Spleen (tissue), 11 donors: ENCODE results near the gene SRPK3. TPM values are rescaled to one million over a fixed set of nuclear protein-coding genes. Genes with fewer than 3 reads are reported as not detected.

Experiments
- DNase-seq: peaks from one replicate; pipeline ENCODE4 v3.0.0-alpha.2; 2020
- H3K27ac ChIP-seq, 8 donors: fragments of 200-600 bp; sonication (generic) in 7 of 8; 1 replicate in 4 of 8; 2 replicates in 4 of 8; pipeline versions ENCODE4 v1.5.0 to v1.8.0; 2016 to 2021; ENCODE audit warnings: inconsistent platforms in 4 of 8, mild to moderate bottlenecking in 4 of 8, moderate library complexity in 1 of 8
- H3K27me3 ChIP-seq, 7 donors: fragments of 200-600 bp; sonication (generic) in 6 of 7; replicated peaks in 1 of 7; 1 replicate in 4 of 7; 2 replicates in 3 of 7; pipeline versions ENCODE4 v1.5.0 to v1.8.0; 2016 to 2021; ENCODE audit warnings: inconsistent platforms in 3 of 7, mild to moderate bottlenecking in 1 of 7
- H3K36me3 ChIP-seq, 6 donors: fragments of 200-600 bp; sonication (generic) in 5 of 6; 1 replicate in 4 of 6; 2 replicates in 2 of 6; pipeline versions ENCODE4 v1.5.0 to v1.8.0; 2016 to 2021; ENCODE audit warnings: inconsistent platforms in 2 of 6
- H3K4me1 ChIP-seq, 6 donors: fragments of 200-600 bp; sonication (generic) in 5 of 6; 1 replicate in 3 of 6; 2 replicates in 3 of 6; pipeline versions ENCODE4 v1.5.0 to v1.8.0; 2016 to 2021; ENCODE audit warnings: inconsistent platforms in 3 of 6
- H3K4me3 ChIP-seq, 8 donors: fragments of 200-600 bp; sonication (generic) in 7 of 8; 1 replicate in 4 of 8; 2 replicates in 4 of 8; pipeline versions ENCODE4 v1.5.0 to v1.8.0; 2016 to 2021; ENCODE audit warnings: inconsistent platforms in 4 of 8, mild to moderate bottlenecking in 4 of 8, moderate library complexity in 2 of 8
- H3K9me3 ChIP-seq, 8 donors: fragments of 200-600 bp; sonication (generic) in 7 of 8; 1 replicate in 4 of 8; 2 replicates in 4 of 8; pipeline versions ENCODE4 v1.5.0 to v1.8.0; 2016 to 2021; ENCODE audit warnings: inconsistent platforms in 4 of 8
- POLR2A ChIP-seq, 3 donors: fragments of 450-650 bp; IDR thresholded peaks; one replicate each; pipeline ENCODE4 v1.5.1; 2017; ENCODE audit warnings: antibody characterized with exemption in 3 of 3, mild to moderate bottlenecking in 1 of 3
- POLR2AphosphoS5 ChIP-seq, 3 donors: sonication (generic); formaldehyde crosslinking; IDR thresholded peaks; one replicate each; pipeline ENCODE4 v1.5.1; 2017; ENCODE audit warnings: antibody characterized with exemption in 3 of 3
- WGBS, 5 donors: extraction: QIAGEN DNeasy Blood & Tissue Kit in 3 of 5; methylation state at CpG; one replicate each; pipeline versions ENCODE4 v1.1.5 to v1.1.7; 2013 to 2018; 5-methylcytosine and 5-hydroxymethylcytosine counted together
- intact Hi-C: fragments of 100-400 bp; cut with DNase I; formaldehyde crosslinking; loops from one replicate; pipeline ENCODE4 v1.15.0; 2023; ENCODE audit warnings: low total_unique reads
- polyA plus RNA-seq, 3 donors: library from polyadenylated mRNA; stranded (reverse); fragments of 200-250 nt; gene quantifications; one replicate each; pipeline ENCODE4 v1.2.1, GENCODE V29; 2013
- total RNA-seq, 7 donors: library from RNA; depleted of rRNA in 3 of 7; stranded (reverse); fragments of >200 nt in 3 of 7; fragmentation: NEBNext Ultra II Directional in 4 of 7; extraction: Animal tissue kit (Norgen Biotek cat#: 25700) in 4 of 7; gene quantifications; one replicate each; pipeline versions ENCODE4 v1.1.0 to v1.2.1, GENCODE V29; 2016 to 2021
- TF ChIP-seq, protein P1 (sequence below), 11 experiments: fragments of 200-600 bp in 7 of 11; fragments of 450-650 bp in 4 of 11; sonication (generic) in 4 of 11; IDR thresholded peaks in 8 of 11; conservative IDR thresholded peaks in 3 of 11; 1 replicate in 7 of 11; 2 replicates in 4 of 11; pipeline versions ENCODE4 v1.4.0 to v1.8.0; 2016 to 2021; ENCODE audit warnings: antibody characterized with exemption in 11 of 11, inconsistent platforms in 4 of 11, mild to moderate bottlenecking in 1 of 11
- donor health status: healthy with polysubstance abuse.
- donor health status: DM: no; HTN: no; CAD: no; lungs with moderate emphysema.
- donor health status: DM: no; HTN: no; CAD: no.
- donor health status: Bipolar disorder and iron deficiency.
- donor health status: healthy.
- donor health status: DM: no; HTN: no; CAD: no.
- donor health status: DM: yes; HTN: yes; CAD: no.

Gene SRPK3
- total and polyA plus RNA-seq, 10 donors: 0.03 to 0.26 (median 0.07) TPM; not detected in 7

DNA sequence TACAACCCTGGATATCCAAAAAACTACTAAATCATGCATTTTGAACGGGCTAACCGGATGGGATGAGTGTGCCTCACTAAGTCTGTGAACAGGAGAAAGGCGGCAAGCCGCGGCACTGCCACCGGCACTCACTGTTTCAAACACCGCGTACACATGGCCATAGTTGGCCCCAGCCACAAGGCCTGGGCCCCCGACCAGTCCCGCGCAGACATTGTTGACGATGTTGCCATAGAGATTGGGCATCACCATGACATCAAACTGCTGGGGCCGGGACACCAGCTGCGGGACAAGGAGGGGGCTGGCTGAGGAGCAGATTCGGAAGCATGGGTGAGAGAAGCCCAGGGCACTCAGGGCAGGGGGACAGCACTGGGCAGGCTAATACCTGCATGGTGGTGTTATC lies 5.8 kb downstream of the SRPK3 start:
- H3K4me1 ChIP-seq: peaks cover 0 to 18% (median 7%) of the 10 kb centered on the region in 6 donors
- no peak overlapping the region for H3K4me3 ChIP-seq
- H3K27me3 ChIP-seq: peaks cover 0 to 4% (median 0%) of the 10 kb centered on the region in 7 donors
- TF ChIP-seq POLR2A (IDR thresholded peaks at IDR 0.05) (no peak), POLR2AphosphoS5 (IDR thresholded peaks at IDR 0.05) (no peak)
- H3K36me3 ChIP-seq: peaks cover 0 to 85% (median 34%) of the 10 kb centered on the region in 6 donors
- intact Hi-C loops: no loop called here
- H3K27ac ChIP-seq: no peak overlapping the region
- no peak for DNase-seq
- no peaks in the 10 kb centered on the region for H3K9me3 ChIP-seq
- WGBS, 5 donors: 89 to 97% (median 92%) methylated on average over 10 to 15 of the region's 15 CpGs

DNA sequence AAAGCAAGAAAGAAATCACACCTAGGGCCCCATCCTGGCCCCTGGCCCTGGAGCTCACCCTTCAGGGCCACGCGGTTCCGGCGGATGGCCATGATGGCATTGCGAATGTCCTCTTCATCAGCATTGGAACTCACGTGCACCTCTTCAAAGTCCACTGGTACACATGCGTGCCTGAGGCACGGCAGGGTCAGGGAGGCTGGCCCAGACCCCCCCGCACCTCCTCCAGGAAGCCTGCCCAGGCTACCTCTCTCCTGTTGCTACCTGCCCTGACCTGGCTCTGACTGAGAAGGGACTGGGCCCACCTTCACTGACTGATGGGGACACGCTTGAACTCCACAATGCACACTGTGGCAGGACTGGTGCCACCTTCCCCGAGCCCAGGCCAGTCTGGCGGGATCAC lies 8.8 kb downstream of the SRPK3 start:
- Histone ChIP-seq H3K4me3 (no peak overlapping the region), H3K27me3 (no peaks in the 10 kb centered on the region), H3K4me1 (peaks cover 0 to 29% (median 13%) of the 10 kb centered on the region in 6 donors), H3K9me3 (peaks cover 0 to 9% (median 0%) of the 10 kb centered on the region in 8 donors), H3K36me3 (peaks cover 0 to 77% (median 34%) of the 10 kb centered on the region in 6 donors), H3K27ac (no peak overlapping the region)
- WGBS, 5 donors: 89 to 100% (median 95%) methylated on average over 4 to 12 of the region's 12 CpGs
- DNase-seq: no peak
- intact Hi-C loops: no loop called here
- TF ChIP-seq POLR2AphosphoS5 (IDR thresholded peaks at IDR 0.05): no peak
- TF ChIP-seq, protein P1, sequence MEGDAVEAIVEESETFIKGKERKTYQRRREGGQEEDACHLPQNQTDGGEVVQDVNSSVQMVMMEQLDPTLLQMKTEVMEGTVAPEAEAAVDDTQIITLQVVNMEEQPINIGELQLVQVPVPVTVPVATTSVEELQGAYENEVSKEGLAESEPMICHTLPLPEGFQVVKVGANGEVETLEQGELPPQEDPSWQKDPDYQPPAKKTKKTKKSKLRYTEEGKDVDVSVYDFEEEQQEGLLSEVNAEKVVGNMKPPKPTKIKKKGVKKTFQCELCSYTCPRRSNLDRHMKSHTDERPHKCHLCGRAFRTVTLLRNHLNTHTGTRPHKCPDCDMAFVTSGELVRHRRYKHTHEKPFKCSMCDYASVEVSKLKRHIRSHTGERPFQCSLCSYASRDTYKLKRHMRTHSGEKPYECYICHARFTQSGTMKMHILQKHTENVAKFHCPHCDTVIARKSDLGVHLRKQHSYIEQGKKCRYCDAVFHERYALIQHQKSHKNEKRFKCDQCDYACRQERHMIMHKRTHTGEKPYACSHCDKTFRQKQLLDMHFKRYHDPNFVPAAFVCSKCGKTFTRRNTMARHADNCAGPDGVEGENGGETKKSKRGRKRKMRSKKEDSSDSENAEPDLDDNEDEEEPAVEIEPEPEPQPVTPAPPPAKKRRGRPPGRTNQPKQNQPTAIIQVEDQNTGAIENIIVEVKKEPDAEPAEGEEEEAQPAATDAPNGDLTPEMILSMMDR (IDR thresholded peaks at IDR 0.05 in 8 of 11, conservative IDR thresholded peaks at IDR 0.05 in 3 of 11): no peak
- no peak for TF ChIP-seq POLR2A (IDR thresholded peaks at IDR 0.05)

DNA sequence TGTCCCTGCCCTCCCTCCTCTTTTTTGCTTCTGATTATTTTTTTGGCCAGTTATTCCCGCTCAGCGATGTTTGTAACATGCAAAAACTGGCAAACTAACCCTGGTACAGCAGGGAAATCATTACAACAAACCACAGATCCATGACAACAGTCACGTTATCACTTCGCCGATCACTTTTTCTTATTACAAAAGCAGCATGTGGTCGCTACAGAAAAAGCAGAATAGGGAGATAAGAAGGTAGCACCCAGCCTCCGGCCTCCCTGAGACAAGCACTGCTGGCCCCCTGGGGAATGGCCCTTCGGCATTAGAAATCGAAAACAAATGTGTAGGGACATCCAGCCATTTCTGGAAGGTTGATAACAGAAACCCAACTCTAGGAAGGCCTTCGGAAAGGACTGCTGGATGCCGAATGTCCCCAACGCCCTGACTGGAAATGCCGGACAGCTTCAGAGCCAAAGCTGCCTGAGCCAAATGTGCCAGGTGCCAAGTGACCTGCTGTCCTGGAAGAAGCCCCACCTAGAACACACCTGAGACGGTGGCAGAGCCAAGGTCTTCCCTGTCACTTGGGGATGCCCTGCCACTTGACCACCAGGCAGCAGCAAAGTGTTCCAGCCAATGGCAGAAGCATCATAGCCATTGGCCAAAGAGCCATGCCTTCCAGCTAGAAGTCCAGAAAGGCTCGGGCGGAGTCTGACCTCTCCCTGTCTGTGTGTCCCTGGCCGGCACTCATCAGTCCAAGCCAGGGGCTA lies 10.4 kb downstream of the SRPK3 start:
- no peak for TF ChIP-seq POLR2A (IDR thresholded peaks at IDR 0.05)
- TF ChIP-seq, protein P1 (IDR thresholded peaks at IDR 0.05 in 8 of 11, conservative IDR thresholded peaks at IDR 0.05 in 3 of 11): no peak
- no peak for TF ChIP-seq POLR2AphosphoS5 (IDR thresholded peaks at IDR 0.05)
- H3K27ac ChIP-seq: no peak overlapping the region
- DNase-seq: no peak
- intact Hi-C loops: no loop called here
- 84 to 94% (median 90%) methylated on average over 11 to 17 of the region's 17 CpGs for WGBS, 5 donors
- peaks cover 0 to 18% (median 0%) of the 10 kb centered on the region in 8 donors for H3K9me3 ChIP-seq
- no peak overlapping the region for H3K4me3 ChIP-seq
- no peaks in the 10 kb centered on the region for H3K27me3 ChIP-seq
- H3K4me1 ChIP-seq: peaks cover 5 to 43% (median 26%) of the 10 kb centered on the region in 6 donors
- H3K36me3 ChIP-seq: peaks cover 0 to 65% (median 24%) of the 10 kb centered on the region in 6 donors

DNA sequence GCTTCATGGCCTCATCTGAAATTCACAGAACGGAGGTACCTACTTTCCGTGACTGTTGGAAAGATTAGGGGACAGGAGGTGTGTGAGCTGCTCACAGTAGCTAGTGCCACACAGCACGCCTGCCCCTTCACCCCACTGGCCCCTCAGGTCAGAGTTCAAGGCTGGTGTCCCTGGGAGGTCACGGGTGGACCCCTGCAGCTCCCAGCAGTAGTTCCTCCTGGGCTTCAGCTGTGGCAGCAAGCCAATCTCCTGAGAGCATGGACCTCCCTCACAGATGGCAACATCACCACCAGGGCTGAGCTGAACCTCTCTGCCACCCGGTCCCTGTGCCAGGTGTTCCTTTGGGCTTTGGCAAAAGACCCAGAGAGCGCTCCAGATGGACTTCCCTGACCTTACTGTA lies 11.5 kb downstream of the SRPK3 start:
- no peak for TF ChIP-seq POLR2A (IDR thresholded peaks at IDR 0.05)
- TF ChIP-seq, protein P1 (IDR thresholded peaks at IDR 0.05 in 8 of 11, conservative IDR thresholded peaks at IDR 0.05 in 3 of 11): no peak
- TF ChIP-seq POLR2AphosphoS5 (IDR thresholded peaks at IDR 0.05): no peak
- Histone ChIP-seq H3K36me3 (peaks cover 0 to 65% (median 19%) of the 10 kb centered on the region in 6 donors), H3K27ac (no peak overlapping the region), H3K9me3 (peaks cover 0 to 18% (median 0%) of the 10 kb centered on the region in 8 donors), H3K4me1 (peaks cover 5 to 54% (median 30%) of the 10 kb centered on the region in 6 donors), H3K4me3 (peak overlapping the region in 1 of 8 donors; percentile 83), H3K27me3 (no peaks in the 10 kb centered on the region)
- 84 to 90% (median 86%) methylated on average over 2 to 6 of the region's 6 CpGs for WGBS, 5 donors
- DNase-seq: no peak
- intact Hi-C loops: no loop called here
